Fibroblast of mammary gland (primary cell): ENCODE data around the gene PLEKHF1.
A peak's percentile ranks its signal among the peaks of the same experiment; 100 is the strongest.

ENCODE experiments used
- DNase-seq: peaks from one replicate; pipeline ENCODE4 v3.0.0-alpha.2; 2010; ENCODE audit warnings: low read depth
- H3K4me3 ChIP-seq: 2 replicates; pipeline ENCODE4 v1.5.1; 2011; ENCODE audit warnings: low read depth, mild to moderate bottlenecking, low read length, moderate library complexity; ENCODE audit not compliant: control insufficient read depth
- CTCF ChIP-seq: conservative IDR thresholded peaks from 2 replicates; pipeline ENCODE4 v1.5.1; 2011; ENCODE audit warnings: low read depth, low read length, inconsistent platforms; ENCODE audit not compliant: control insufficient read depth, insufficient read depth

Gene PLEKHF1

GRCh38 chr19:29635963-29636362, 29.3 kb upstream of the PLEKHF1 start:
- DNase-seq, result no peak
- no peak for TF ChIP-seq CTCF
- H3K4me3 ChIP-seq, result no peak overlapping the region

- TF ChIP-seq CTCF, result no peak
- no peak overlapping the region for H3K4me3 ChIP-seq
- no peak for DNase-seq
Measured at GRCh38 chr19:29636553-29637360, 28.5 kb upstream of the PLEKHF1 start.

GRCh38 chr19:29639086-29639485, 26.2 kb upstream of the PLEKHF1 start:
- TF ChIP-seq CTCF, result no peak
- no peak for DNase-seq
- H3K4me3 ChIP-seq, result no peak overlapping the region

- H3K4me3 ChIP-seq, result no peak overlapping the region
- DNase-seq, result no peak
- TF ChIP-seq CTCF, result no peak
Measured at GRCh38 chr19:29640231-29640630, 25.0 kb upstream of the PLEKHF1 start.

GRCh38 chr19:29641597-29641996, 23.7 kb upstream of the PLEKHF1 start:
- no peak overlapping the region for H3K4me3 ChIP-seq
- TF ChIP-seq CTCF, result no peak
- no peak for DNase-seq

GRCh38 chr19:29643361-29643935, 21.8 kb upstream of the PLEKHF1 start:
- TF ChIP-seq CTCF, result no peak
- peak; percentile 24 for DNase-seq
- H3K4me3 ChIP-seq, result no peak overlapping the region

GRCh38 chr19:29644210-29644609, 21.1 kb upstream of the PLEKHF1 start:
- no peak for TF ChIP-seq CTCF
- DNase-seq, result no peak
- H3K4me3 ChIP-seq, result no peak overlapping the region
